Endothelial cell of umbilical vein (primary cell): ENCODE data around the gene PLOD1. TPM values are rescaled to one million over a fixed set of nuclear protein-coding genes. Genes with fewer than 3 reads are reported as not detected.

Source experiments
- BruUV-seq: library from RNA; stranded (reverse); fragments of 400-500 nt; replicated peaks from 2 replicates; lab custom pipeline; 2021; lab: Mats Ljungman, UMichigan
- CTCF ChIA-PET: fragments of 300-600, 350-600 bp; sonication (Branson Sonifier 250); formaldehyde crosslinking; loops from one replicate; lab custom pipeline; 2021; ENCODE audit warnings: antibody characterized with exemption, inconsistent platforms; lab: Charles Lee
- POLR2A ChIA-PET: fragments of 300-600, 350-600 bp; sonication (Branson Sonifier 250); formaldehyde crosslinking; loops from one replicate; lab custom pipeline; 2021; ENCODE audit warnings: antibody characterized with exemption, inconsistent platforms; lab: Charles Lee
- DNase-seq: peaks from one replicate; pipeline ENCODE4 v3.0.0-alpha.2; 2011; ENCODE audit warnings: low read depth, low spot score
- FAIRE-seq: peaks from 2 replicates; lab custom pipeline; 2011; peaks lifted over from hg19 to GRCh38; lab: Jason Lieb, UNC
- H2AFZ ChIP-seq: 2 replicates; pipeline ENCODE4 v1.6.0; 2012; ENCODE audit warnings: low read depth, low read length, control low read depth, inconsistent platforms
- H3K27ac ChIP-seq: 2 replicates; pipeline ENCODE4 v1.5.1; 2011; ENCODE audit warnings: low read depth, mild to moderate bottlenecking, control low read depth, low read length, moderate library complexity; ENCODE audit not compliant: insufficient read depth
- H3K27me3 ChIP-seq, 2 experiments: 2 replicates each; pipeline versions ENCODE4 v1.6.0 to v1.6.1; 2011; ENCODE audit warnings: low read length in 2 of 2, mixed read lengths in 1 of 2; ENCODE audit not compliant: control insufficient read depth in 2 of 2, insufficient read depth in 2 of 2
- H3K36me3 ChIP-seq, 2 experiments: 2 replicates in 1 of 2; 3 replicates in 1 of 2; pipeline ENCODE4 v1.5.1; 2011; ENCODE audit warnings: low read length in 2 of 2, mild to moderate bottlenecking in 1 of 2, moderate library complexity in 1 of 2; ENCODE audit not compliant: control insufficient read depth in 2 of 2, insufficient read depth in 2 of 2; ENCODE audit errors: extremely low read depth in 1 of 2
- H3K4me1 ChIP-seq: 3 replicates; pipeline ENCODE4 v1.5.1; 2011; ENCODE audit warnings: mild to moderate bottlenecking, low read length; ENCODE audit not compliant: control insufficient read depth, insufficient read depth; ENCODE audit errors: extremely low read depth
- H3K4me2 ChIP-seq: 2 replicates; pipeline ENCODE4 v1.6.1; 2011; ENCODE audit warnings: low read length, control low read depth, mixed read lengths; ENCODE audit not compliant: insufficient read depth
- H3K4me3 ChIP-seq, 3 experiments: fragments of 200-600 bp in 1 of 3; sonication (generic), shearing (Covaris generic) in 1 of 3; replicated peaks in 1 of 3; 2 replicates each; pipeline ENCODE4 v1.5.1; 2011 to 2016; ENCODE audit warnings: control low read depth in 3 of 3, low read length in 3 of 3, mild to moderate bottlenecking in 2 of 3, inconsistent platforms in 1 of 3, low read depth in 1 of 3, moderate library complexity in 1 of 3; ENCODE audit not compliant: insufficient read depth in 1 of 3
- H3K79me2 ChIP-seq: 2 replicates; pipeline ENCODE4 v1.6.0; 2012; ENCODE audit warnings: low read length, inconsistent platforms; ENCODE audit not compliant: control insufficient read depth, insufficient read depth
- H3K9ac ChIP-seq: replicated peaks from 2 replicates; pipeline ENCODE3; 2011; ENCODE audit warnings: low read length, control low read depth; ENCODE audit not compliant: insufficient read depth; ENCODE audit errors: extremely low read depth
- H3K9me1 ChIP-seq: replicated peaks from 3 replicates; pipeline ENCODE4 v1.6.0; 2011; ENCODE audit warnings: mild to moderate bottlenecking, low read length; ENCODE audit not compliant: control insufficient read depth, insufficient read depth; ENCODE audit errors: extremely low read depth
- H3K9me3 ChIP-seq: replicated peaks from 2 replicates; pipeline ENCODE4 v1.5.1; 2012; ENCODE audit warnings: low read length, inconsistent platforms; ENCODE audit not compliant: control insufficient read depth, insufficient read depth
- H4K20me1 ChIP-seq: replicated peaks from 2 replicates; pipeline ENCODE3; 2011; ENCODE audit warnings: mild to moderate bottlenecking, low read length; ENCODE audit not compliant: control insufficient read depth, insufficient read depth; ENCODE audit errors: extremely low read depth
- EZH2 ChIP-seq: IDR thresholded peaks from 2 replicates; pipeline ENCODE4 v1.6.1; 2012; ENCODE audit warnings: borderline replicate concordance, low read depth, mild to moderate bottlenecking, moderate library complexity, low read length, inconsistent platforms; ENCODE audit not compliant: severe bottlenecking
- FOS ChIP-seq: IDR thresholded peaks from 2 replicates; pipeline ENCODE4 v1.6.1; 2011; ENCODE audit warnings: mild to moderate bottlenecking, low read length, moderate library complexity, borderline replicate concordance; ENCODE audit not compliant: insufficient read depth
- GATA2 ChIP-seq: IDR thresholded peaks from 2 replicates; pipeline ENCODE4 v1.7.0; 2011; ENCODE audit warnings: low read depth, mild to moderate bottlenecking, moderate library complexity, mixed read lengths, low read length; ENCODE audit not compliant: insufficient read length, insufficient read depth
- JUN ChIP-seq: IDR thresholded peaks from 2 replicates; pipeline ENCODE4 v1.6.1; 2011; ENCODE audit warnings: borderline replicate concordance, low read depth; ENCODE audit not compliant: insufficient read length, insufficient read depth
- MYC ChIP-seq: IDR thresholded peaks from one replicate; pipeline ENCODE4 v1.6.1; 2011; ENCODE audit warnings: mild to moderate bottlenecking, low read depth, low read length
- POLR2A ChIP-seq: IDR thresholded peaks from 2 replicates; pipeline ENCODE4 v1.6.1; 2012; ENCODE audit warnings: low read depth, mild to moderate bottlenecking, control low read depth, low read length
- POLR2AphosphoS5 ChIP-seq: IDR thresholded peaks from 2 replicates; pipeline ENCODE4 v1.6.1; 2012; ENCODE audit warnings: low read depth, mild to moderate bottlenecking, control low read depth, low read length, moderate library complexity; ENCODE audit not compliant: insufficient read depth
- dilution Hi-C: fragments of 300-500 bp; cut with MboI; formaldehyde crosslinking; loops from one replicate; pipeline ENCODE4 v1.15.0; 2019; ENCODE audit warnings: low sequenced_read_pairs; ENCODE audit not compliant: extremely low pct_ligation_motif_present
- intact Hi-C: fragments of 100-400 bp; cut with micrococcal nuclease; formaldehyde crosslinking; loops from one replicate; pipeline ENCODE4 v1.10.0; 2022
- polyA plus RNA-seq, 4 experiments: library from polyadenylated mRNA; depleted of rRNA in 3 of 4; stranded (reverse) in 3 of 4; unstranded in 1 of 4; fragments of >200 nt; gene quantifications; 2 replicates each; pipeline versions ENCODE4 v1.2.1 to v1.2.3, GENCODE V29; 2011 to 2012; ENCODE audit warnings: missing spikeins in 1 of 4
- total RNA-seq: library from RNA; stranded (reverse); gene quantifications from 2 replicates; pipeline ENCODE4 v1.2.3, GENCODE V29; 2021
- TF ChIP-seq, protein P1 (sequence below): IDR thresholded peaks from 2 replicates; pipeline ENCODE4 v1.6.1; 2011; ENCODE audit not compliant: insufficient read depth, insufficient read length
- TF ChIP-seq, protein P2 (sequence below), 2 donors: IDR thresholded peaks; 1 replicate in 1 of 2; 2 replicates in 1 of 2; pipeline ENCODE4 v1.5.1; 2011; ENCODE audit warnings: low read length in 2 of 2, mild to moderate bottlenecking in 2 of 2, moderate library complexity in 2 of 2, control low read depth in 1 of 2, inconsistent platforms in 1 of 2, low read depth in 1 of 2; ENCODE audit not compliant: insufficient read depth in 1 of 2; ENCODE audit errors: extremely low read depth in 1 of 2

The PLOD1 gene
- total and polyA plus RNA-seq, 2 donors (not counting 3 experiments of a cell fraction or from before 2014, with no cell fraction given), result 260 to 412 TPM

DNA sequence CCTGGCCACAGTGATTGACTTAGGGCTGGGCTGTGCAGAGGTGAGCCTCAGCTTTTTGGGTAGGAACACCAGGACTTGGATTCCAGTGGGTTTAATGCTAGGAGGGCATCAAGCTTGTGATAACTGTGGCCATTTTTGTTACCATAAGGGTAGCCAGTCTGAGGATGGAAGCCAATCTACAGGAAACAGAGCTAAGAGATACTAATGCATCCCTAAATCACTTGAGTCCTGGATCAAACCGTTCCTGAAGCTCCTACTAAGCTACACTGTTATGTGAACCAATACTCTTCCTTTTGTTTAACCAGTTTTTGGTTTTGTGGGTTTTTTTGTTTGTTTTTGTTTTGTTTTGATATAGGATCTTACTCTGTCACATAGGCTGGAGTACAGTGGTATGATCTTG, 20.5 kb upstream of the PLOD1 start:
- peaks cover 0 to 4% of the 10 kb centered on the region in 2 experiments for H3K36me3 ChIP-seq
- ChIA-PET POLR2A (interaction anchor here (0.6 kb wide), 1 partner anchor 73 kb away, joined by 3 read pairs; no protein-coding TSS in a partner anchor), CTCF (no interaction called here)
- no peaks in the 10 kb centered on the region for H4K20me1 ChIP-seq
- no peak overlapping the region for H2AFZ ChIP-seq
- H3K9ac ChIP-seq, result no peak overlapping the region
- DNase-seq (no peak), FAIRE-seq (no peak)
- H3K9me3 ChIP-seq, result no peaks in the 10 kb centered on the region
- intact Hi-C loops (no loop called here), dilution Hi-C loops (no loop called here)
- no peak overlapping the region for H3K4me2 ChIP-seq
- H3K27me3 ChIP-seq, result no peaks in the 10 kb centered on the region
- H3K79me2 ChIP-seq, result no peaks in the 10 kb centered on the region
- no peak for TF ChIP-seq POLR2A
- no peak for TF ChIP-seq GATA2
- no peak for TF ChIP-seq EZH2
- TF ChIP-seq, protein P1, sequence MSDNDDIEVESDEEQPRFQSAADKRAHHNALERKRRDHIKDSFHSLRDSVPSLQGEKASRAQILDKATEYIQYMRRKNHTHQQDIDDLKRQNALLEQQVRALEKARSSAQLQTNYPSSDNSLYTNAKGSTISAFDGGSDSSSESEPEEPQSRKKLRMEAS, result no peak
- TF ChIP-seq, protein P2, sequence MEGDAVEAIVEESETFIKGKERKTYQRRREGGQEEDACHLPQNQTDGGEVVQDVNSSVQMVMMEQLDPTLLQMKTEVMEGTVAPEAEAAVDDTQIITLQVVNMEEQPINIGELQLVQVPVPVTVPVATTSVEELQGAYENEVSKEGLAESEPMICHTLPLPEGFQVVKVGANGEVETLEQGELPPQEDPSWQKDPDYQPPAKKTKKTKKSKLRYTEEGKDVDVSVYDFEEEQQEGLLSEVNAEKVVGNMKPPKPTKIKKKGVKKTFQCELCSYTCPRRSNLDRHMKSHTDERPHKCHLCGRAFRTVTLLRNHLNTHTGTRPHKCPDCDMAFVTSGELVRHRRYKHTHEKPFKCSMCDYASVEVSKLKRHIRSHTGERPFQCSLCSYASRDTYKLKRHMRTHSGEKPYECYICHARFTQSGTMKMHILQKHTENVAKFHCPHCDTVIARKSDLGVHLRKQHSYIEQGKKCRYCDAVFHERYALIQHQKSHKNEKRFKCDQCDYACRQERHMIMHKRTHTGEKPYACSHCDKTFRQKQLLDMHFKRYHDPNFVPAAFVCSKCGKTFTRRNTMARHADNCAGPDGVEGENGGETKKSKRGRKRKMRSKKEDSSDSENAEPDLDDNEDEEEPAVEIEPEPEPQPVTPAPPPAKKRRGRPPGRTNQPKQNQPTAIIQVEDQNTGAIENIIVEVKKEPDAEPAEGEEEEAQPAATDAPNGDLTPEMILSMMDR (IDR thresholded peaks at IDR 0.05; ENCODE audit: extremely low read depth in 1 of 2, insufficient read depth in 1 of 2, low read depth in 1 of 2, low read length in 2 of 2), result no peak
- TF ChIP-seq JUN, result no peak
- no peak for TF ChIP-seq MYC
- no peak for TF ChIP-seq POLR2AphosphoS5
- TF ChIP-seq FOS, result no peak
- no peak overlapping the region for H3K4me3 ChIP-seq
- H3K27ac ChIP-seq, result no peak overlapping the region
- BruUV-seq, result no TSS peak
- H3K4me1 ChIP-seq, result peaks cover under 1% of the 10 kb centered on the region
- H3K9me1 ChIP-seq, result no peaks in the 10 kb centered on the region
